ENCODE measurements around the gene WNT9B. TPM values are rescaled to one million over a fixed set of nuclear protein-coding genes. Genes with fewer than 3 reads are reported as not detected.

Gene WNT9B
- total RNA-seq, 1 experiment from 2014 or later = not detected

DNA sequence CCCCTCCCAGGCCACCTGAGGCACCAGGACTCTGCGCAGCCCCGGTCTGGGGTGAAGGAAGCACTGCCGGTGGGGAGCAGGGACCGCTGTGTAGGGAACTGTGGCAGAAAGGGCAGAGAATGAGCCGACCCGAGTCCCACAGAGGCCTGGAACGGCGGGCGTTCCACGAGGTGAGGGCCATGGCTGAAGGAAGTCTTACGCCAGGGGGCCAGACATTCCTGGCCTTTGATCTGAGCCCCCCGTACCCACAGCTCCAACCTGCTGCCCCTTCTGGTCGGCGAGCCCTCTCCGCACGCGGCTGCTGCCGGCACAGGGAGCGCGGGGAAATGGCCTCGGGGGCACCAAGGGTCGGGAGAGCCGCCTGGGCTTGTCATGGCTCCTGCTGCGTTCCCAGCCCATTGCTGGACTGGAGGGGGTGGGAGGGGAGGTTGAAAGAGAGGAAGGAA is 31.5 kb upstream of the WNT9B start:
- Histone ChIP-seq H3K36me3 (ENCODE audit: insufficient read depth, low read length, poor library complexity, severe bottlenecking) (no peaks in the 10 kb centered on the region), H3K4me1 (ENCODE audit: insufficient read depth, low read length, poor library complexity, severe bottlenecking) (no peaks in the 10 kb centered on the region), H3K4me3 (ENCODE audit: low read depth, low read length, poor library complexity, severe bottlenecking) (no peak overlapping the region), H3K27me3 (replicated peaks; ENCODE audit: insufficient read depth, low read depth, low read length, poor library complexity) (peaks cover 28% of the 10 kb centered on the region), H3K9me3 (ENCODE audit: low read depth, low read length, poor library complexity, severe bottlenecking) (no peaks in the 10 kb centered on the region), H3K27ac (ENCODE audit: low read depth, low read length, poor library complexity, severe bottlenecking) (no peak overlapping the region)
- TF ChIP-seq, protein P1, sequence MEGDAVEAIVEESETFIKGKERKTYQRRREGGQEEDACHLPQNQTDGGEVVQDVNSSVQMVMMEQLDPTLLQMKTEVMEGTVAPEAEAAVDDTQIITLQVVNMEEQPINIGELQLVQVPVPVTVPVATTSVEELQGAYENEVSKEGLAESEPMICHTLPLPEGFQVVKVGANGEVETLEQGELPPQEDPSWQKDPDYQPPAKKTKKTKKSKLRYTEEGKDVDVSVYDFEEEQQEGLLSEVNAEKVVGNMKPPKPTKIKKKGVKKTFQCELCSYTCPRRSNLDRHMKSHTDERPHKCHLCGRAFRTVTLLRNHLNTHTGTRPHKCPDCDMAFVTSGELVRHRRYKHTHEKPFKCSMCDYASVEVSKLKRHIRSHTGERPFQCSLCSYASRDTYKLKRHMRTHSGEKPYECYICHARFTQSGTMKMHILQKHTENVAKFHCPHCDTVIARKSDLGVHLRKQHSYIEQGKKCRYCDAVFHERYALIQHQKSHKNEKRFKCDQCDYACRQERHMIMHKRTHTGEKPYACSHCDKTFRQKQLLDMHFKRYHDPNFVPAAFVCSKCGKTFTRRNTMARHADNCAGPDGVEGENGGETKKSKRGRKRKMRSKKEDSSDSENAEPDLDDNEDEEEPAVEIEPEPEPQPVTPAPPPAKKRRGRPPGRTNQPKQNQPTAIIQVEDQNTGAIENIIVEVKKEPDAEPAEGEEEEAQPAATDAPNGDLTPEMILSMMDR (conservative IDR thresholded peaks at IDR 0.05; ENCODE audit: low read depth, low read length) = no peak
- no peak for TF ChIP-seq EZH2 (IDR thresholded peaks at IDR 0.05; ENCODE audit: borderline replicate concordance, low read depth, low read length, poor library complexity, severe bottlenecking)
- CTCF ChIA-PET = no interaction called here
- intact Hi-C loops (cut with micrococcal nuclease; ENCODE audit: unreplicated experiment) = no loop called here
- no peak for DNase-seq (ENCODE audit: low spot score)
- POLR2A ChIA-PET (ENCODE audit: low non-redundant PET) = no interaction called here
- no TSS peak for BruUV-seq (replicated peaks)

DNA sequence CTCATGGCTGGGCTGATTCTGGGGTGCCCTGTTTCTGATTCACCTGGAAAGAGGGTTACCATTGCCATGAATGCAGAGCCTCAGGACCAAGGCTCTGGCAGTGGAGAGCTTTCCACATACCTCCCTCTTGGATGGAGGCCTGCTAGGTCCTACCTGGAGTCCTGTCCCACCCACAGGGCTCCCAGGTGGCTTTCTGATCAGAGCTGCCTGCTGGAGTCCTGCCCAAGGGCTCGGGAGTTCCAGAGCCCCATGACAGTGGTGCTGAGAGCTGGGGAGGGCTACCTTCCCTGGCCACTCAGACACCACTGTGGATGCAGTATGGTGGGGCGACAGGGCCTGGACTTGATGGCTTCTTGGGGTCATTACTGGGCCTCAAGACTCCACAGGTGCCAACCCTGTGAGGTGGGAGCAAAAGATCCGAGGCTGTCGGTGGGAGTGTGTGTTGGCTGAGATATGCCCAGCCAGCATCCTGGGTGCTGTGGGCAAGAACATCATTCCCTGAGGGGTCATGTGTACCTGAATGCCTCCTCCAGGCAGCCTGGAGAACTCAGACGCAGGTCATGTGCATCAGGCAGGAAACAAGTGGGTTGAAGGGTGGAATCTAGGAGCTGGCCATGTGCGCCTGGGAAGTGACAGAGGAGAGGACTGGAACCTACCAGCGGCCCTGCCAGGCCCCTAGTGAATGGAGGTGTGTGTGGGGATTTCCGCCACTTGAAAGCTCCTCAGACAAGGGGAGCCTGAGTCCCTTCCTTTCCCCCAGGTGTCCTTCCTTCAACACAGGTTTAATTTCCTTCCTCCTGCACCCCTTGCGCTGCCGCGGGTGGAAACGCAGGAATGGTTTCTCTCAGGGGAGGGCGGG is 30.6 kb upstream of the WNT9B start:
- POLR2A ChIA-PET (ENCODE audit: low non-redundant PET) = no interaction called here
- BruUV-seq (replicated peaks) = no TSS peak
- H3K9me3 ChIP-seq (ENCODE audit: low read depth, low read length, poor library complexity, severe bottlenecking) = no peaks in the 10 kb centered on the region
- intact Hi-C loops (cut with micrococcal nuclease; ENCODE audit: unreplicated experiment) = no loop called here
- CTCF ChIA-PET = no interaction called here
- TF ChIP-seq EZH2 (IDR thresholded peaks at IDR 0.05; ENCODE audit: borderline replicate concordance, low read depth, low read length, poor library complexity, severe bottlenecking) = no peak
- TF ChIP-seq, protein P1 (conservative IDR thresholded peaks at IDR 0.05; ENCODE audit: low read depth, low read length) = no peak
- H3K27ac ChIP-seq (ENCODE audit: low read depth, low read length, poor library complexity, severe bottlenecking) = no peak overlapping the region
- peaks cover 28% of the 10 kb centered on the region for H3K27me3 ChIP-seq (replicated peaks; ENCODE audit: insufficient read depth, low read depth, low read length, poor library complexity)
- H3K4me3 ChIP-seq (ENCODE audit: low read depth, low read length, poor library complexity, severe bottlenecking) = no peak overlapping the region
- H3K4me1 ChIP-seq (ENCODE audit: insufficient read depth, low read length, poor library complexity, severe bottlenecking) = no peaks in the 10 kb centered on the region
- no peaks in the 10 kb centered on the region for H3K36me3 ChIP-seq (ENCODE audit: insufficient read depth, low read length, poor library complexity, severe bottlenecking)
- DNase-seq (ENCODE audit: low spot score) = no peak

DNA sequence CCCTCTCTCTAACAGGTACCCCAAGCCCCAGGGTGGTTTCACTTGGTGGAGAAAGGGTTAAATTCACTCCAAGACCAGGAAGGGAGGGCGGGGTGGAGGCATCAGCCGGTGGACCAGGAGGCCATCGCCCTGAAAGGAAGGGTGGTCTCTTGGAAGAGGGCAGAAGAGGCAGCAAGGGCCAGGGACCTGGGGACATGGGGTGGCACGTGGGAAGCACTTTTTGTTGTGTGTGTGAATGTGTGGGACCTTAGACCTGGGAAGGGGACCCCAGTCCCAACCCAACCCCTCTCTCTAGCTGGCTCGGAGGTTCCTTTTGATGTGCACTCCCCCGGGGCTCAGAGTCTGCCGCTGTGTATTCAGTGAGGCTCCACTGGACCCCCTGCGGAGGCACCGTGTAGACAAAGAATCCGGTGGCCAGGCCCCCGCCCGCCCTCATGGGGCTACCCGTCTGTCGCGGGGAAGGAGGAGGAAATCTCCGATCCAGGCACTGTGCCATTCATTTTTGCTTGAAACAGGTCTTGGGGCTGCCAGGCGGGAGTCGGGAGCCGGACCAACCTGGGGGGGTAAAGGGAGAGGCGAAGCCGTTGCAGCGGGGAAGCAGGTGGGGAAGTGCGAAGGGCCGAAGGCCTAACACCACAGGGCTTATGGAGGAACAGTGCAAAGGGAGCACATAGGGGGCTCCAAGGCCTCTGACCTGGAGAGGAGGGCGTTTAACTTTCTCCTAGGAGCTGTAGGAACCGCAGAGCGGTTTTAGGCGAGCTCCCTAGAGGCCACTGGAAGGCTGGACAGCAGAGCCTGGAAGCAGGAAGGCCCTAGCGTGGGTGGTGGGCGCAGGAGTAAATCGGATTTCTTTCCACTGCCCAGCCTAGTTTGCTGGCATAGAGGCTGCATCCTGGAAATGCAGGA is 29.6 kb upstream of the WNT9B start:
- no peak for TF ChIP-seq EZH2 (IDR thresholded peaks at IDR 0.05; ENCODE audit: borderline replicate concordance, low read depth, low read length, poor library complexity, severe bottlenecking)
- TF ChIP-seq, protein P1 (conservative IDR thresholded peaks at IDR 0.05; ENCODE audit: low read depth, low read length) = no peak
- no peaks in the 10 kb centered on the region for H3K9me3 ChIP-seq (ENCODE audit: low read depth, low read length, poor library complexity, severe bottlenecking)
- peaks cover 28% of the 10 kb centered on the region for H3K27me3 ChIP-seq (replicated peaks; ENCODE audit: insufficient read depth, low read depth, low read length, poor library complexity)
- ChIA-PET CTCF (no interaction called here), POLR2A (ENCODE audit: low non-redundant PET) (no interaction called here)
- no TSS peak for BruUV-seq (replicated peaks)
- intact Hi-C loops (cut with micrococcal nuclease; ENCODE audit: unreplicated experiment) = no loop called here
- DNase-seq (ENCODE audit: low spot score) = no peak
- no peaks in the 10 kb centered on the region for H3K4me1 ChIP-seq (ENCODE audit: insufficient read depth, low read length, poor library complexity, severe bottlenecking)
- H3K4me3 ChIP-seq (ENCODE audit: low read depth, low read length, poor library complexity, severe bottlenecking) = no peak overlapping the region
- no peak overlapping the region for H3K27ac ChIP-seq (ENCODE audit: low read depth, low read length, poor library complexity, severe bottlenecking)
- H3K36me3 ChIP-seq (ENCODE audit: insufficient read depth, low read length, poor library complexity, severe bottlenecking) = no peaks in the 10 kb centered on the region

All from A673 (cell line).